HK-2 (cell line): ENCODE results near the gene MAP4K4.
A peak's percentile ranks its signal among the peaks of the same experiment; 100 is the strongest.

Source experiments
- DNase-seq: peaks from one replicate; pipeline ENCODE4 v3.0.0-alpha.2; 2018; ENCODE audit not compliant: unreplicated experiment

Gene MAP4K4

DNA sequence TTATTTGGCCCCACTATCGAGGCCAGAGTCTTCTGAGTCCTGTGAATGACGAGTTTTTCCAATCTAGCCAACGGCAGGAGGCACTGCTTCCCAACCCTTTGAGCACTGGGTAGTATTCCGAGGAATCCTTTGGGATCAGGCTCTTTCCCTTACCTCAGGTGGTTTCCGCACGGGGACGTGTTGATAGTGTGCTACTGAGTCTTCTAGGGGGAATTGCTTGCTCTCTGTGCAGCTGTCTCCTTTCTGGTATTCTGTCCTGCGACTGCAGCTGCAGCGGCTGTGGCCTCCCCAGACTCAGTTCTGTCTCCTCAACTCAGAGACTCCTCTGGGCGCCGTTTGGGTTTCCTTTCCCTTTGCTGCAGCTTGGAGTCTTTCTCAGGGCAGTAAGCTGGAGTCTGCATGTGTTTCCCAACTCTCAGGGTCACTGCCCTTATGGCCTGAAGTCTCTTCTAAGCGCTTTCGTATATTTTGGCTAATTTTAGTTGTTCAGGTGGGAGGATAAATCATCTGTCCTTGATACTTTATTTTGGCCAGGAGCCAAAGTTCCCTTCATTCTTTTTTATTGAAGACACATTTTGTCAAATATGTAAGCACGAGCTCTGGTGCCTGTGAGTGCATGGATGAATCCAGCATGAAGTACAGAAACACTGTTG, 118.4 kb downstream of the MAP4K4 start:
- DNase-seq, result no peak

DNA sequence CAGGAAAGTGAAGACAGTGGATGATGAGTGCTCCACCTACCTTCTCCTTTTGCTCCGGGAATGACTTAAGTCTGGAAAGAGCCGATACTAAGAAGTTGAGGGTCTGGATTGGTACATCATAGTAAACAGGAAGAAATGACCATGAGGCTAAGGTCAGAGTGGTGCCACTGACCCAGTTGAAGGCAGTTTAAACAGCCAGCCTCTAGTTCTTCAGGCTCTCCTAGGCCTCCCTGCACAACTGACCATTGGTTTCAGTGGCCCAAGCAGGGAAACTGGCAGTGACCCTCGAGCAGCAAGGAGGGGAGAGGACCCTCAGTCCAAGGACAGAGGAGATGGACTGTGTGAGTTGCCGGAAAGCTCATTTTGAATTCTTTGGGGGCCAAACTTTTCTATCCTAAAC, 119.1 kb downstream of the MAP4K4 start:
- DNase-seq, result no peak

DNA sequence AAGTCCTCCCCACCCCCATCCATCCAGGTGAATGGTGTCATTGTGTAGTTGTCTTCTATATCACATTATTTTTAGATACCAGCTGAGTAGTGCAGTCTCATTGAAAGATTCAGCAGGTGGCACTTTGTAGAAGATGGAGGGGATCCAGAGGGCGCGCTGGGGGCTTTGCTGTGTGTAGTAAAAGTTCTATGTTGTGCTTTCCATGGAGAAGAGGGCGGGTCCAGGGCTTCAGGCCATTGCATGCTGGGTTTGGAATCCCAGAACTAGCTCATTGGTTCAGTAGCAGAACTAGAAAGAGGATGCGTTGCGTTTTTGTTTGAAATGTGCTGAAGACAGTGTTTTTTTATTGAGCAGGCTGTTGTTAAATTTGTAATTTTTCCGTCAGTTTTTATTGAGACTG, 120.0 kb downstream of the MAP4K4 start:
- DNase-seq, result no peak

DNA sequence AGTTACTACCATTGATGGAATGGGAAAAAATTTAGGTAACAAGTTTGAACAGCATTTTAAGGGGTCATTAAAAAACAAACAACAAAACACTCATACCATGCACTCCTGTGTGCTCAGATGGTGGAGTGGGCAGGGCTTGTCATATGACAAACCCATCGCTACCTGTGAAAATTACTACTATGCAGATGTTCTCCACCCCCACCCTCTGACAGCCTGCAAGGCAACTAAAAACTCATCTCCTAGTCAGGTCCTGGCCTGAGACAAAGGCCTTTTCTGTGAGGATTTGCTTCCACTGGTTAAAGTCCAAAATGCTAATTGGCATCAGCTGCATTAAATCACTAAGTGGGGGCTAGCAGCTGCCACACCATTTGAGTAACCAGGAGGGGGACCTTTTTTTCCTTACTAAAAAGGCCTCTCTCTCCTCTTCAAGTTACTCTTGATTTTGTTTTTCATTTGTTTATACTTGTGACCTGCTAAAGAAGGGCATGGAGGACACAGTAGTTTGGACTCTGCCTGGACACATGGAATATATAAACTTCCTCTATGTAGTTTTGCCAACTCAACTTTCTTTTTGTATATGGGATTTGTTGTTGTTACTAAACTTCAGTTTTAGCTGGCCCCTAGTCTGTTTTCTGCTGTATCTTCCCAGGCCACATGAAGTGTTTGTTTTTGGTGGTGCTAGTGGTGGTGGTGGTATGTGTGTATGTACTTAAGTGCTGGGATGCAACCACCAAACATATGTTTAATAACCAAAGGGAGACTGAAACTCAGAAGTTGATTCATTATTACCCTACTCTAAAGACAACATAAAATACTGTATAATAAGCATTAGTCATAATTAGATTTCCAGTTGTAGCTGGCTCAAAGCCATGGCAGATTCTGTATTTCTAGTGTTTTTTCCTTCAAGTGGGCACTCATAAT, 121.3 kb downstream of the MAP4K4 start:
- no peak for DNase-seq

DNA sequence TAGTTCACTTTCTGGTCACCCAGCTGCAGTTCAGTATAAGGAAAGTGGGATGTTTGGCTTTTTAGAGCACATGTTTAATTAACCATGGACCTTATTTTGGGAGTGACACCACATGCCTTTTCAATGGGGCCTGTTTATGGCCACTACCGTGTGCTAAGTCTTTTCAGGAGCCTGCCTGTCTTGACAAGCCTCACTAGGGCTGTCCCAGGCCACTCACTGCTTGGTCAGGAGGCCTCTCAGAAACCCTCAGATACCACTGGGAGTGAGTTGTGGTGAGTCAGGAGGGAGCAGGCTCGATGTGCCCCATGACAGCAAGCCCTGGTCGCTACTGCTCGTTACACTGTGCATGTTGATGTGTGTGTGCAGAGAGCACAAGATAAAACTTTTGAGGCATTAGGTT, 123.0 kb downstream of the MAP4K4 start:
- peak; percentile 53 for DNase-seq

DNA sequence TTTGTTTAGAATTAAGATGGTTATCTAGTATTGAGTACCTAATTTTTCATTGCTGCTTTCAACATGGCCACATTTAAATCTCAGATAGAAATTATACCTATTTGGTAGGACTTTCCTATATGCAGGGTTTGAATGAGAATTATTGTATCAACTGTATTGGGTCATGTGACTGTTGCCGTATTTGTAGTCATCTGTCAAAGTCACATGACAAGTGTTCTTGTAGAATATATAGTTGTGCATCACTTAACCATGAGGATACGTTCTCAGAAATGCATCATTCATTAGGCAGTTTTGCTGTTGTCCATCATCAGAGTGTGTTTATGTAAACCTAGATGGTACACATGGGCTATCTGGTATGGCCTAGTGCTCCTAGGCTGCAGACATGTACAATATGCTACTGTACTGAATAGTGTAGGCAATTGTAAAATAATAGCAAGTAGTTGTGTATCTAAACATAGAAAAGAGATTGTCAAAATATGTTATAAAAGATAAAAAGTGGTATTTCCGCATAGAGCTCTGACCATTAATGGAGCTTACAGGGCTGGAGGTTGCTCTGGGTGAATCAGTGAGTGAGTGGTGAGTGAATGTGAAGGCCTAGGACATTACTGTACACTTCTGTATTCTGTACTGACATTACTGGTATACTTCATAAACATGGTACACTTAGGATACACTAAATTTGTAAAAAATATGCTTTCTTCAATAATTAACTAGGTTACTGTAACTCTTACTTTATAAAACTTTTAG, 123.7 kb downstream of the MAP4K4 start:
- DNase-seq, result no peak

DNA sequence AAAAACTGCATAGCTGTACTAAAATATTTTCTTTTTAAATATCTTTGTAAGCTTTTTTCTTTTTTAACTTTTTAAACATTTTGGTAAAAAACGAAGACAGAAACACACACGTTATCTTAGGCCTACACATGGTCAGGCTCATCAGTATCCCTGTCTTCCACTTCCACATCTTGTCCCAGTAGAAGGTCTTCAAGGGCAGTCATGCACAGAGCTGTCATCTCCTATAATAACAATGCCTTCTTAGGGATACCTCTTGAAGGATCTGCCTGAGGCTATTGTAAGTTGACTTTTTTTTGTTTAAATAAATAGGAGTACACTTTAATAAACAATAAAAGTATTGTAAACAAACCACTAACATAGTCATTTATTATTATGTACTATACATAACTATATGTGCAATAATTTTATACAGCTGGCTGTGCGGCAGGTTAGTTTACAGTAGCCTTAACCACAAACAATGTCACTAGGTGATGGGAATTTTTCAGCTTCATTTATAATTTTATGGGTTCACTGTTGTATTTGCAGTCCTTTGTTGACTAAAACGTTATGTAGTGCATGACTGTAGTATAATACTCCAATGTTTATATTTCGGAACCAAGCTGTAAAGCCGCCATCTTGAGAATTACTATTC, 124.4 kb downstream of the MAP4K4 start:
- DNase-seq, result no peak

DNA sequence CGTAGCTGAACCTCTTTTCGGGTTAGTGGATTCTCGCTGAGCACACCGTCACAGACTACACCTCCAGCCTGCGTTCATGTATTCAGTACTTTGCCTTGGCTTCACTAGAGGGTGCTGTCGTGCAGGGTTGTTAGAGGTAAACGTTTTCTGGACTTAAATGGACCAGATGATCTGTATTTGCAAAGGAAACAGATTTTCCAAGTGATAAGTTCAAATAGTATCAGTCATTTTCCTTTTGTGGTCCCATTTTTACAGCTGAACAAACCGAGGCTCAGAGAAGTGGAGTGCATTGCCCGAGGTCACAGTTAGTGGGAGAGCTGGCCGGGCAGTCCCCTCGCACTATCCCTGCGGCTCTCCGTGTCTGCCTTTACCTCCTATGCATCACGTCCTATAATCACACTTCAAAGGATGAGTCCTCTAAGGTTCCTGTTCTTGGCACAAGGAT, 125.9 kb downstream of the MAP4K4 start:
- peak; percentile 23 for DNase-seq

DNA sequence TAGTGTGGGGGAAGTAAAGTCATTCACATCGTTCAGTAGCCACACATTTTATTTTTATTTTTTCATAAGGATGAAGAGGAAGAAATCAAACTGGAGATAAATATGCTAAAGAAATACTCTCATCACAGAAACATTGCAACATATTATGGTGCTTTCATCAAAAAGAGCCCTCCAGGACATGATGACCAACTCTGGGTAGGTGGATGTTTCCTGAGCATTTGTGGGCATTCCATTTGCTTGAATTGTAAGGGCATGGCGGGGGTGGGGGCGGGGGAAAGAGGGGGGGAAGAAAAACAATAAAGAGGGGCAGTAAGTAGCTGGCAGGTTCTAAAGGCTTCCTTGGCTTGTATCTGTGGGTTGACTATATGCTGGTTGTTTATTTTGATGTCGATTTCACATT, 126.4 kb downstream of the MAP4K4 start:
- no peak for DNase-seq

DNA sequence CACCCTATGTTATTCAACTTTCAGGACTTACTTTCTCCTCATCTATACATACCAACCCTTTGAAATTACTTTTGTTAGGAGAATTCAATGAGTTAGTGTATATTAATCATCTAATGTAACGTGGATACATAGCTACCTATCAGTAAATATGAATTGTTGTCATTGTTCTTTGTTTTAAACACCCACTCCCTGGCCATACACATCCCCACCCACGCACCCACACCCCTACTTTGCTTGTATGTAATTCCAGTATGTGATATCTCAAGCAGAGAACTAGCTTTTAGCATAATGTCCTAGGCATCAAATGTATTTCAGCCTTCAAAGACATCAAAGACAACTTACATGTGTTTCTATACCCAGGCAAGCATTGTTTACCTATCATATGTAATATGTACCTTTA, 129.2 kb downstream of the MAP4K4 start:
- no peak for DNase-seq

DNA sequence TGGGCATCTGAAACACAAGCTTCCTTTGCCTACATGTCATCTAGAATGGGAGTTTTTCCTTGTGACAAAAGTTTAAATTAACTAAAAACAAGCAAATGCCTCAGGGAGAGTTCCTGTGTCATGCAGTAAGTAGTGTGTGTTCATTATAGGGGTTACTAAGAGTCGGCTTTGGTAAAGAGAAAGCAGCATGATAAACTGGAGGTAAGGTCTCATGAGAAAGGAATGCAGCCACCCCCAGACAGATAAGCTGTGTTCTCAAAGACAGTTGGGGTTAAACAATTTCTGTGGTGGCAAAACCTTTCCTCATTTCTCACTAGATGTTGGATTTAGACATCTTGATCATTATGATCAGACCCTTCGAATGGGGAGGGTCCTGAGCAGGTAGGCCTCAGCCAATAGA, 129.7 kb downstream of the MAP4K4 start:
- peak; percentile 31 for DNase-seq

DNA sequence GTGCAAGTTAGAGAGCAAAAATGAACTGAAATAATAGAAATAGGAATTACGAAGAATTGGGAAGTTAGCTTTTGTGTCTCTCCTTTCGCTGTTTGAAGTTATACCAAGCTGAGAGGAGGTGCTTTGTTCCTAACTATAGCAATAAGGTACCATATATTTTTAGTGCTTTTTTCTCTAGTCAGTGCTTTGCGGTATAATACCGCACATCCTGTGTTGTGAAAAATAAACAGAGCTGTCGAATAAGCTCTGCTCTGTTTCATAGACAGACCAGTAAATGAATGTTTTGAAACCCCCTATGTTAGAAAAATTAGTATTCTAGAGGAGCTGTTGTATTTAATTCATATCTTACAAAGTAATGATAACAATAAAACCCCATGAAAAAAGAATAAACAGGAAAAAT, 130.8 kb downstream of the MAP4K4 start:
- no peak for DNase-seq

DNA sequence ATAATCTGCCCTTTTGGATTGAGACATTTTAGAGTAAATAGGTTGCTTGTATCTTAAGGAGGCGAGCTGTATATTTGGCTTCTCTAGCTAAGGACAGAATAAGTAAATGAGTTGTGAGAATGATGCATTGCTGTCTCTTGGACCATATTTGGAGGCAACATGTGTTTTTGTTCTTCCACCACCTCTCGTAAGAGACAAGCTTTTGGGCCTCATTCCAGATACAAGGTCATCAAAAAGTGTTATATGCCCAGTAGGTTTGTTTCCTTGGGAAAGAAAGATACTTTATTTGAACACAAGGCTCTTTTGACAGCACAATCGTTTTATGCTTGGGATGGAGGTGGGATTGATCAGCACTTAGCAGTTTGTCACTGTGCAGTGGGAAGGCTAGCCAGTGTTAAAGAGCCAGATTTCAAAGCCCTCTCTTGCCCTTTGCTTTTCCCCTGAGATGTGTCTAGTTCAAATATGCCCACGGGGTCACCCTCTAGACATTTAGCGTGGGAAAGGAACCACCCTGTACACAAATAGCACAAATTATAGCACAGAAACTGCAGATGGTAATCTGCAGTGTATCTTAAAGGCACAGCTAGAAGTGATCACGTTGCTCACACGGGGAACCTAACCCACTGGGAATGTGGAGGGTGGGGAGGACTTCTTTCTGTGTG, 131.3 kb downstream of the MAP4K4 start:
- no peak for DNase-seq

DNA sequence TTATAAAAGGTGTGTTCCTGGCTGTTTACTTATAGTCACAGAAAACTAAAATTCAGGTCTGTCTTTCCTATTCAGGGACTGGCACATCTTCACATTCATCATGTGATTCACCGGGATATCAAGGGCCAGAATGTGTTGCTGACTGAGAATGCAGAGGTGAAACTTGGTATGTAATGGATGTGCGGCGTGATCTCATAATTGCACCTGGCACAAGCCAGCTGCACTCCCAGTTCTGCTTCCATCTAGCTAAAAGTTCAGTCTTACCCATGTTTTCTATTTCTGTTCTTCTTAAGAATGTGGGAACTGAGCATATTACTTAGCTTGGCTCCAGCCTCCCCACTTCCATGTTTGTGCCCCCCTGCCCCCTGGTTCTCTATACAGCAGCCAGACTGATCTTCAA, 131.9 kb downstream of the MAP4K4 start:
- no peak for DNase-seq

DNA sequence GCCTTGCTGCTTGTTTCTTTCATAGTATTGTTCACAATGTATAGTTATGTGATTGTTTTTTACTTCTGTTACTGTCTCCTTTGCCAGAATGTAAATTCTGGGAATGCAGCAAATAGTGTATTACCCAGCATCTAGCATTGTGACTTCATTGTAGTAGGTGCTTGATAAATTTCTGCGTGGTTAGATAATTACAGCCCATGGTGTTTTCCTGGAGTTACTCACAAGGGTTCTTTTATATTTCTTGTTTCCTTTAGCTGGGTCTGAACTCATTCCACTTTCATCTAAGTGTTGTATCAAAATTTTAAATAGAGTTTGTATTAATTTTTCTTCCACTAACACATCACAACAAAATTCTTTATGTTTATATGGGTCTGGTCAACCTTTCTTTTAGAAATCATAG, 132.6 kb downstream of the MAP4K4 start:
- DNase-seq, result no peak

DNA sequence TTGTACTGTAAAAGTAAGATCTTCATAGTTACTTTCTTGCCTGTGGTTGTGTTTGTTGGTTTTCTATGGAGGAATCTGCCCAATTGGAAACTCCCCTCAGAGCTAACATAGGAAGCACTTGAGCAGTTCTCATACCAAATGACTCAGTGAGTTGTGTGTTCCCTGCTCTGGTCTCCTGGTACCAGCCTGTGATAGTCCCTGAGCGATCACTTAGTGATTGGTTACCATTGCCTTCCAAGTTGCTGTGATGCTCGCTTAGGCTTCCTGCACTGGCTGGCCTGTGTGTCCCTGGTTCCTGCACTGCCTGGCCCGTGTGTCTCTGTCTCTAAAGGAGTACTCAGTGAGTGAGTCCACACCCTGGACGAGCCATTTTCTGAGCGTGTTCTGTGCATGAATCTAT, 133.0 kb downstream of the MAP4K4 start:
- peak; percentile 27 for DNase-seq

DNA sequence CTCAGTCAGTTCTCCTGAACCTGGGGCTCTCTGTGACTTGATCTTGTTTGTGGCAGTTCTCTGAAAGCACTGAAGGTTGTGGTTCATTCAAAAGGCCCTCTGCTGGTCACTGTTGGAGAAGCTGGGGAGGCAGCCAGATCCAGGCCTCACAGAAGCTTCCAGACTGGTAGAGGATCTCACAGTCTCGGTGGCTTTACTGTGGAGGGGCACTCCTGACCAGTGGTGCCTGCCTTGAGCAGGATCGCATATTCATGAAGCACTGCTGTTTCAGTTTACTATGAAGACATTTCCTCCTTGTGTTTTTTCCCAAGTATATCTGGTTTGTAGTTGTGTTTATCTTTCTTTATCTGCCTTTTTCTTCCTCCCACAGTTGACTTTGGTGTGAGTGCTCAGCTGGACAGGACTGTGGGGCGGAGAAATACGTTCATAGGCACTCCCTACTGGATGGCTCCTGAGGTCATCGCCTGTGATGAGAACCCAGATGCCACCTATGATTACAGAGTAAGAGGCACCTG, 133.9 kb downstream of the MAP4K4 start:
- DNase-seq, result peak; percentile 53

DNA sequence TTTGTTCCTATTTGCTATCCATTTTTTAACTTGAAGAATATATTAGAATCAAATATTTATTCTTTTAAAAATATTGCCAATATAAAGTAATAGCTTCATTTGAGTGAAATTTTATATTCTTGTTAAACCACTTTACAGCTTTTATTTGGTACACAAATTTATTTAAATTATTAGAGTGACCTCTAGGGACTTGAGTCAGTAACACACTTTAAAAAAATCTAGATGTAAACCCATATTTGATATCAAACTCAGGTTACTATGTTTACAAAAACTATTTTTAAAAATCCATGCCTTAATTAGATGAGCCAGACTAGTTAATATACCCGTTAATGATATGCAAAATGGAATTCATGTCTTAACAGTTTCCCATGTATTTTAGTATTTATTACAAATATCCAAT, 134.6 kb downstream of the MAP4K4 start:
- no peak for DNase-seq

DNA sequence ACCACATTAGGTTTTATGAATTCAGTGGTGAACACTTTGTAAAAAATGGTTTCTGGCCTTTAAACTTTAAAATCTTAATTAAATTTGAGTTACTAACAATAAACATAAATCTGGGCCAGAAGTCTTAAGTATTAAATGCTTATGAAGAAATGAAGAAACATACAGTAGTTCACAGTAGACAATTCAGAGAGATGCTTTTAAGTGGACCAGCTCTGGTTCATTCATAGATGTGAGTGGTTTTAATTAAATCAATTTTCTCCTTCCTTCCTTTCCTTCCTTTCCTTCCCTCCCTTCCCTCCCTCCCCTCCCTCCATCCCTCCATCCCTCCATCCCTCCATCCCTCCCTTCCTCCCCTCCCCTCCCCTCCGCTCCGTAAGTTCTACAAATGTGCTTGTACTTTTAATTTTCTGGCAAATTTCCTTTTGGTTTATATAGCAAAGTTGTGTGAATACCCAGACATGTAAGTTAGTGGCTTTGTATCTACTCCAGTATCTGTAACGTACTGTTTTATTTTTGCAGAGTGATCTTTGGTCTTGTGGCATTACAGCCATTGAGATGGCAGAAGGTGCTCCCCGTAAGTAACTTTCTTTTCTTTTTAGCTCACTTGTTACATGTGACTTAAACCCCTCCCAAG, 136.5 kb downstream of the MAP4K4 start:
- no peak for DNase-seq

DNA sequence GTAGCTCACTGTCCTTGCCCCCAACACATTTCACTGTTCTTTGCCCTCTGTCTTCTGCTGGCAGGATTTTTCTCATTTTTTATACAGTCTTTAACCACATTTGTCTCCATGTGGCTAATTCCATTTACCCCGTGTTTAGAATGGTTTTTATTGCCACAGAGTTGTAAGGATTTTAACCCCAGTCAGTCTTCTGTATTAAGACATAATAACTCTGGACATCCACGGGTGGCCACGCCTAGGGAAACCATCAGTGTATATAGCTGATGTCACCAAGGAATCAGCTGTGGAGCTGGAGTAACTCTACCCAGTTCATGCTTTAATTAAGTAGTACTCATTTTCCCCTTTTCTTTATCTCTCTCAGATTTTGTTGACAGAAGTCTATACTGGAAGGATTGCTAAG, 139.8 kb downstream of the MAP4K4 start:
- DNase-seq, result no peak
